ENCODE results near the gene ESRRA. TPM values are rescaled to one million over a fixed set of nuclear protein-coding genes. Genes with fewer than 3 reads are reported as not detected.
A peak's percentile ranks its signal among the peaks of the same experiment; 100 is the strongest.

Gene ESRRA
- total RNA-seq, 3 donors from 2014 or later (not counting 1 experiment from before 2014, with no cell fraction given): 47.1 to 51.3 (median 50.0) TPM

DNA sequence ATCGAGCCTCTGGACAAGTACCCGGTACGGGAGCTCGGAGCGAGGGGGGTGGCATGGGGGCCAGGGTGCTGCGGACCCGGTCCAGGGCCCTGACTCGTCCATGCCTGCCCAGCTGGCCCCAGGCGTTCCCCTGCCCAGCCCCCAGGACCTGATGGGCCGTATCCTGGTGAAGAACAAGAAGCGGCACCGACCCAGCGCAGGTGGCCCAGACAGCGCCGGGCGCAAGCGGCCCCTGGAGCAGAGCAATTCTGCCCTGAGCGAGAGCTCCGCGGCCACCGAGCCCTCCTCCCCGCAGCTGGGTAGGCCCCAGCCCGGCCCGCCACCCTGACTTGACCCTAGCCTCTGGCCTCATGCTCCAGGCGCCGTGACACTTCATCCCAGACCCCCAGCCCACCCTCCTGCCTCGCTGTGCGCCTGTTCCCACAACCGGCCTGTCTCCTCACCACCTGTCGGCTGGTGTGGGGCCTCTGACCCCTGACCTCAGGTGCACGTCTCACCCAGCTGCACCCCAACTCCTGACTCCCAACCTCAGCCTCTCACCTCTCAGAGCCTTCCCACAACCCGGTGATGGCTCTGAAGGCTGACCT is 46.3 kb upstream of the ESRRA start:
- H3K4me3 ChIP-seq (ENCODE audit: low read length): no peak overlapping the region
- peak overlapping the region in 1 of 2 donors; percentile 52 for H3K27ac Mint-ChIP-seq
- no peak overlapping the region for H3K4me3 Mint-ChIP-seq
- no peak overlapping the region for H3K27ac ChIP-seq (ENCODE audit: low read length)
- intact Hi-C loops (cut with micrococcal nuclease): no loop called here
- 94% methylated on average over 32 of the region's 32 CpGs for WGBS (ENCODE audit: insufficient coverage)
- H3K9me3 Mint-ChIP-seq: no peaks in the 10 kb centered on the region
- peaks cover 6% of the 10 kb centered on the region for H3K36me3 ChIP-seq (ENCODE audit: control insufficient read depth, insufficient read depth, low read length)
- no peaks in the 10 kb centered on the region for H3K27me3 ChIP-seq (ENCODE audit: control insufficient read depth, insufficient read depth, low read length)
- no peaks in the 10 kb centered on the region for H3K36me3 Mint-ChIP-seq
- H3K4me1 ChIP-seq (ENCODE audit: control insufficient read depth, insufficient read depth, low read length): no peaks in the 10 kb centered on the region
- H3K4me1 Mint-ChIP-seq: peaks cover 0 to 9% of the 10 kb centered on the region in 2 donors
- DNase-seq: no peak
- H3K27me3 Mint-ChIP-seq (ENCODE audit: low read depth in 2 of 2): no peaks in the 10 kb centered on the region
- TF ChIP-seq, protein P1, sequence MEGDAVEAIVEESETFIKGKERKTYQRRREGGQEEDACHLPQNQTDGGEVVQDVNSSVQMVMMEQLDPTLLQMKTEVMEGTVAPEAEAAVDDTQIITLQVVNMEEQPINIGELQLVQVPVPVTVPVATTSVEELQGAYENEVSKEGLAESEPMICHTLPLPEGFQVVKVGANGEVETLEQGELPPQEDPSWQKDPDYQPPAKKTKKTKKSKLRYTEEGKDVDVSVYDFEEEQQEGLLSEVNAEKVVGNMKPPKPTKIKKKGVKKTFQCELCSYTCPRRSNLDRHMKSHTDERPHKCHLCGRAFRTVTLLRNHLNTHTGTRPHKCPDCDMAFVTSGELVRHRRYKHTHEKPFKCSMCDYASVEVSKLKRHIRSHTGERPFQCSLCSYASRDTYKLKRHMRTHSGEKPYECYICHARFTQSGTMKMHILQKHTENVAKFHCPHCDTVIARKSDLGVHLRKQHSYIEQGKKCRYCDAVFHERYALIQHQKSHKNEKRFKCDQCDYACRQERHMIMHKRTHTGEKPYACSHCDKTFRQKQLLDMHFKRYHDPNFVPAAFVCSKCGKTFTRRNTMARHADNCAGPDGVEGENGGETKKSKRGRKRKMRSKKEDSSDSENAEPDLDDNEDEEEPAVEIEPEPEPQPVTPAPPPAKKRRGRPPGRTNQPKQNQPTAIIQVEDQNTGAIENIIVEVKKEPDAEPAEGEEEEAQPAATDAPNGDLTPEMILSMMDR (IDR thresholded peaks at IDR 0.05): no peak
- ATAC-seq: no peak
- no peaks in the 10 kb centered on the region for H3K9me3 ChIP-seq (ENCODE audit: control insufficient read depth, insufficient read depth, low read length)

DNA sequence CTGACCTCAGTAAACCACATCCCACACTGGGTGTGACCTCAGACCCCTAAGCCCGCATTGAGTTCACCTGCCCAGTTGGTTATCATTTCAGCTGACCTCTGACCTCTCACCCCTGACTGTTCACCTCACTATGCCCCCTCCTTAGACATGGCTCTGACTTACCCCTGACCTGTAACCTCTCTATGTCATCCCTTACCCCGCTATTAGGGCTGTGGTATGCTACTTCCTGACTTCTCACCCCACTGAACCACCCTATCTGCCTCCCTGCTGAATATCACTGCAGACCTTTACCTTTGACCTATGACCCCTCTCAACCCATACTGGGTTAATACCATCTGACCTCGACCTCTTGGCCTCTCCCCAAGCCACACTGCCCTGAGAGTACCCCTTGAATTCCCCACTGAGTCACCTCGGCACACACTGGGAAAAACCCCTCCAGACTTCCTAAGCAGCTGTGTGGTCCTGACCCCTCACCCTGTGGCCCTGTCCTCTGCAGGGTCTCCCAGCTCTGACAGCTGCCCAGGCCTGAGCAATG is 45.7 kb upstream of the ESRRA start:
- 66% methylated on average over 4 of the region's 4 CpGs for WGBS (ENCODE audit: insufficient coverage)
- H3K4me1 ChIP-seq (ENCODE audit: control insufficient read depth, insufficient read depth, low read length): no peaks in the 10 kb centered on the region
- no peak overlapping the region for H3K27ac ChIP-seq (ENCODE audit: low read length)
- no peak for DNase-seq
- Mint-ChIP-seq H3K9me3 (no peaks in the 10 kb centered on the region), H3K4me1 (peaks cover 0 to 9% of the 10 kb centered on the region in 2 donors), H3K27me3 (ENCODE audit: low read depth in 2 of 2) (no peaks in the 10 kb centered on the region), H3K27ac (peak overlapping the region in 1 of 2 donors; percentile 52), H3K36me3 (no peaks in the 10 kb centered on the region), H3K4me3 (no peak overlapping the region)
- ATAC-seq: no peak
- H3K4me3 ChIP-seq (ENCODE audit: low read length): no peak overlapping the region
- H3K9me3 ChIP-seq (ENCODE audit: control insufficient read depth, insufficient read depth, low read length): no peaks in the 10 kb centered on the region
- no peaks in the 10 kb centered on the region for H3K27me3 ChIP-seq (ENCODE audit: control insufficient read depth, insufficient read depth, low read length)
- TF ChIP-seq, protein P1 (IDR thresholded peaks at IDR 0.05): no peak
- intact Hi-C loops (cut with micrococcal nuclease): no loop called here
- H3K36me3 ChIP-seq (ENCODE audit: control insufficient read depth, insufficient read depth, low read length): peaks cover 6% of the 10 kb centered on the region

DNA sequence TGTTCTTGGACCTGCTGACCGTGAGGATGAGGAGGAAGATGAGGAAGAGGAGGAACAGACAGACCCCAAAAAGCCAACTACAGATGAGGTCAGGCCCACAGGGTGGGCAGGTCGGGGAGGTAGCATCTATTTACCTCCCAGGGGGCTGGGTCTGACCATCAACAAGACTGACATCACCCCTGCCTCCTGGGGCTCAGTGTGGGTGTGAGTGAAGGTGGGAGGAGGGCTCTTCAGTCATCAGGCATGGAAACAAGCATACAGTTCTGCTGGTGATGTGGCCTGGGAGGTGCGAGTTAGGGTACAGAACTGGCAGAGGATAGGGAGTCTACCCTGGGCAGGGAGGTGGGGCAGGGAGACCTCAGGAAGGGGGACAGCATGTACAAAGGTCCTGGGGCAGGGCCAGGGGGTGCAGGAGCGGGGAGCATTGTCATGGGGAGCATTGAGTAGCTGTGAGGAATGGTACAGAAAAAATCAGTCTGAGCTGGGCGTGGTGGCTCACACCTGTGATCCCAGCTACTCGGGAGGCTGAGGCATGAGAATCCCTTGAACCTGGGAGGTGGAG is 45.1 kb upstream of the ESRRA start:
- Mint-ChIP-seq H3K36me3 (no peaks in the 10 kb centered on the region), H3K27ac (peak overlapping the region in 1 of 2 donors; percentile 37), H3K4me1 (peaks cover 0 to 9% of the 10 kb centered on the region in 2 donors), H3K4me3 (no peak overlapping the region), H3K27me3 (ENCODE audit: low read depth in 2 of 2) (no peaks in the 10 kb centered on the region), H3K9me3 (no peaks in the 10 kb centered on the region)
- H3K4me1 ChIP-seq (ENCODE audit: control insufficient read depth, insufficient read depth, low read length): no peaks in the 10 kb centered on the region
- H3K36me3 ChIP-seq (ENCODE audit: control insufficient read depth, insufficient read depth, low read length): peaks cover 6% of the 10 kb centered on the region
- DNase-seq (no peak), ATAC-seq (no peak)
- H3K27me3 ChIP-seq (ENCODE audit: control insufficient read depth, insufficient read depth, low read length): no peaks in the 10 kb centered on the region
- no peak overlapping the region for H3K27ac ChIP-seq (ENCODE audit: low read length)
- TF ChIP-seq, protein P1 (IDR thresholded peaks at IDR 0.05): no peak
- H3K4me3 ChIP-seq (ENCODE audit: low read length): no peak overlapping the region
- WGBS (ENCODE audit: insufficient coverage): 90% methylated on average over 6 of the region's 6 CpGs
- no peaks in the 10 kb centered on the region for H3K9me3 ChIP-seq (ENCODE audit: control insufficient read depth, insufficient read depth, low read length)
- intact Hi-C loops (cut with micrococcal nuclease): no loop called here
